Endothelial cell of umbilical vein (primary cell): ENCODE data around the gene TUSC2. TPM values are rescaled to one million over a fixed set of nuclear protein-coding genes. Genes with fewer than 3 reads are reported as not detected.

Source experiments
- BruUV-seq: library from RNA; stranded (reverse); fragments of 400-500 nt; replicated peaks from 2 replicates; lab custom pipeline; 2021; lab: Mats Ljungman, UMichigan
- CTCF ChIA-PET: fragments of 300-600, 350-600 bp; sonication (Branson Sonifier 250); formaldehyde crosslinking; loops from one replicate; lab custom pipeline; 2021; ENCODE audit warnings: antibody characterized with exemption, inconsistent platforms; lab: Charles Lee
- POLR2A ChIA-PET: fragments of 300-600, 350-600 bp; sonication (Branson Sonifier 250); formaldehyde crosslinking; loops from one replicate; lab custom pipeline; 2021; ENCODE audit warnings: antibody characterized with exemption, inconsistent platforms; lab: Charles Lee
- DNase-seq: peaks from one replicate; pipeline ENCODE4 v3.0.0-alpha.2; 2011; ENCODE audit warnings: low read depth, low spot score
- FAIRE-seq: peaks from 2 replicates; lab custom pipeline; 2011; peaks lifted over from hg19 to GRCh38; lab: Jason Lieb, UNC
- H2AFZ ChIP-seq: 2 replicates; pipeline ENCODE4 v1.6.0; 2012; ENCODE audit warnings: low read depth, low read length, control low read depth, inconsistent platforms
- H3K27ac ChIP-seq: 2 replicates; pipeline ENCODE4 v1.5.1; 2011; ENCODE audit warnings: low read depth, mild to moderate bottlenecking, control low read depth, low read length, moderate library complexity; ENCODE audit not compliant: insufficient read depth
- H3K27me3 ChIP-seq, 2 experiments: 2 replicates each; pipeline versions ENCODE4 v1.6.0 to v1.6.1; 2011; ENCODE audit warnings: low read length in 2 of 2, mixed read lengths in 1 of 2; ENCODE audit not compliant: control insufficient read depth in 2 of 2, insufficient read depth in 2 of 2
- H3K36me3 ChIP-seq, 2 experiments: 2 replicates in 1 of 2; 3 replicates in 1 of 2; pipeline ENCODE4 v1.5.1; 2011; ENCODE audit warnings: low read length in 2 of 2, mild to moderate bottlenecking in 1 of 2, moderate library complexity in 1 of 2; ENCODE audit not compliant: control insufficient read depth in 2 of 2, insufficient read depth in 2 of 2; ENCODE audit errors: extremely low read depth in 1 of 2
- H3K4me1 ChIP-seq: 3 replicates; pipeline ENCODE4 v1.5.1; 2011; ENCODE audit warnings: mild to moderate bottlenecking, low read length; ENCODE audit not compliant: control insufficient read depth, insufficient read depth; ENCODE audit errors: extremely low read depth
- H3K4me2 ChIP-seq: 2 replicates; pipeline ENCODE4 v1.6.1; 2011; ENCODE audit warnings: low read length, control low read depth, mixed read lengths; ENCODE audit not compliant: insufficient read depth
- H3K4me3 ChIP-seq, 3 experiments: fragments of 200-600 bp in 1 of 3; sonication (generic), shearing (Covaris generic) in 1 of 3; replicated peaks in 1 of 3; 2 replicates each; pipeline ENCODE4 v1.5.1; 2011 to 2016; ENCODE audit warnings: control low read depth in 3 of 3, low read length in 3 of 3, mild to moderate bottlenecking in 2 of 3, inconsistent platforms in 1 of 3, low read depth in 1 of 3, moderate library complexity in 1 of 3; ENCODE audit not compliant: insufficient read depth in 1 of 3
- H3K79me2 ChIP-seq: 2 replicates; pipeline ENCODE4 v1.6.0; 2012; ENCODE audit warnings: low read length, inconsistent platforms; ENCODE audit not compliant: control insufficient read depth, insufficient read depth
- H3K9ac ChIP-seq: replicated peaks from 2 replicates; pipeline ENCODE3; 2011; ENCODE audit warnings: low read length, control low read depth; ENCODE audit not compliant: insufficient read depth; ENCODE audit errors: extremely low read depth
- H3K9me1 ChIP-seq: replicated peaks from 3 replicates; pipeline ENCODE4 v1.6.0; 2011; ENCODE audit warnings: mild to moderate bottlenecking, low read length; ENCODE audit not compliant: control insufficient read depth, insufficient read depth; ENCODE audit errors: extremely low read depth
- H3K9me3 ChIP-seq: replicated peaks from 2 replicates; pipeline ENCODE4 v1.5.1; 2012; ENCODE audit warnings: low read length, inconsistent platforms; ENCODE audit not compliant: control insufficient read depth, insufficient read depth
- H4K20me1 ChIP-seq: replicated peaks from 2 replicates; pipeline ENCODE3; 2011; ENCODE audit warnings: mild to moderate bottlenecking, low read length; ENCODE audit not compliant: control insufficient read depth, insufficient read depth; ENCODE audit errors: extremely low read depth
- CTCF ChIP-seq, 2 donors: IDR thresholded peaks; 1 replicate in 1 of 2; 2 replicates in 1 of 2; pipeline ENCODE4 v1.5.1; 2011; ENCODE audit warnings: low read length in 2 of 2, mild to moderate bottlenecking in 2 of 2, moderate library complexity in 2 of 2, control low read depth in 1 of 2, inconsistent platforms in 1 of 2, low read depth in 1 of 2; ENCODE audit not compliant: insufficient read depth in 1 of 2; ENCODE audit errors: extremely low read depth in 1 of 2
- FOS ChIP-seq: IDR thresholded peaks from 2 replicates; pipeline ENCODE4 v1.6.1; 2011; ENCODE audit warnings: mild to moderate bottlenecking, low read length, moderate library complexity, borderline replicate concordance; ENCODE audit not compliant: insufficient read depth
- JUN ChIP-seq: IDR thresholded peaks from 2 replicates; pipeline ENCODE4 v1.6.1; 2011; ENCODE audit warnings: borderline replicate concordance, low read depth; ENCODE audit not compliant: insufficient read length, insufficient read depth
- POLR2A ChIP-seq: IDR thresholded peaks from 2 replicates; pipeline ENCODE4 v1.6.1; 2012; ENCODE audit warnings: low read depth, mild to moderate bottlenecking, control low read depth, low read length
- dilution Hi-C: fragments of 300-500 bp; cut with MboI; formaldehyde crosslinking; loops from one replicate; pipeline ENCODE4 v1.15.0; 2019; ENCODE audit warnings: low sequenced_read_pairs; ENCODE audit not compliant: extremely low pct_ligation_motif_present
- intact Hi-C: fragments of 100-400 bp; cut with micrococcal nuclease; formaldehyde crosslinking; loops from one replicate; pipeline ENCODE4 v1.10.0; 2022
- polyA plus RNA-seq, 4 experiments: library from polyadenylated mRNA; depleted of rRNA in 3 of 4; stranded (reverse) in 3 of 4; unstranded in 1 of 4; fragments of >200 nt; gene quantifications; 2 replicates each; pipeline versions ENCODE4 v1.2.1 to v1.2.3, GENCODE V29; 2011 to 2012; ENCODE audit warnings: missing spikeins in 1 of 4
- total RNA-seq: library from RNA; stranded (reverse); gene quantifications from 2 replicates; pipeline ENCODE4 v1.2.3, GENCODE V29; 2021

The TUSC2 gene
- total and polyA plus RNA-seq, 2 donors (not counting 3 experiments of a cell fraction or from before 2014, with no cell fraction given), result 30.0 to 89.0 TPM

- Histone ChIP-seq H3K4me3 (peak overlapping the region in 2 of 3 experiments; percentile 25 to 28), H3K79me2 (no peaks in the 10 kb centered on the region), H3K9me1 (no peaks in the 10 kb centered on the region), H3K4me2 (peak overlapping the region; percentile 42), H3K27ac (peak overlapping the region; percentile 50), H3K9ac (peak overlapping the region; percentile 57), H3K27me3 (no peaks in the 10 kb centered on the region), H2AFZ (peak overlapping the region; percentile 12), H3K4me1 (peaks cover 25% of the 10 kb centered on the region), H4K20me1 (no peaks in the 10 kb centered on the region), H3K9me3 (no peaks in the 10 kb centered on the region), H3K36me3 (no peaks in the 10 kb centered on the region)
- intact Hi-C loops, result loop anchor here (1.0 to 2.0 kb wide), 4 partner anchors 23 to 59 kb away; partner anchors contain the start of gene TMEM115
- POLR2A ChIA-PET, result interaction anchor here (1.0 to 1.5 kb wide), 4 partner anchors 17 to 65 kb away, joined by 3 to 5 read pairs (median 3); no protein-coding TSS in a partner anchor
- TF ChIP-seq JUN, result no peak
- no peak for TF ChIP-seq POLR2A
- no peak for TF ChIP-seq CTCF (IDR thresholded peaks at IDR 0.05; ENCODE audit: extremely low read depth in 1 of 2, insufficient read depth in 1 of 2, low read depth in 1 of 2, low read length in 2 of 2)
- peak; percentile 54 for TF ChIP-seq FOS
- FAIRE-seq (no peak), DNase-seq (no peak)
- BruUV-seq, result TSS peak; percentile 90
- dilution Hi-C loops, result no loop called here
- CTCF ChIA-PET, result interaction anchor here (0.9 to 2.6 kb wide), 5 partner anchors 18 to 40 kb away, joined by 3 to 36 read pairs (median 4); partner anchors contain the start of genes HYAL2 and TUSC2
Observed at GRCh38 chr3:50299929-50300680, 27.9 kb downstream of the TUSC2 start.
